HL-60 (cell line): ENCODE results near the gene C1orf226.

Experiments used
- POLR2AphosphoS5 ChIP-seq: IDR thresholded peaks from 2 replicates; pipeline ENCODE4 v1.6.1; 2012; ENCODE audit warnings: low read depth
- TF ChIP-seq, protein P1 (sequence below): IDR thresholded peaks from one replicate; pipeline ENCODE4 v1.5.1; 2011; ENCODE audit warnings: low read length, control low read depth, inconsistent platforms; ENCODE audit not compliant: insufficient read depth

DNA sequence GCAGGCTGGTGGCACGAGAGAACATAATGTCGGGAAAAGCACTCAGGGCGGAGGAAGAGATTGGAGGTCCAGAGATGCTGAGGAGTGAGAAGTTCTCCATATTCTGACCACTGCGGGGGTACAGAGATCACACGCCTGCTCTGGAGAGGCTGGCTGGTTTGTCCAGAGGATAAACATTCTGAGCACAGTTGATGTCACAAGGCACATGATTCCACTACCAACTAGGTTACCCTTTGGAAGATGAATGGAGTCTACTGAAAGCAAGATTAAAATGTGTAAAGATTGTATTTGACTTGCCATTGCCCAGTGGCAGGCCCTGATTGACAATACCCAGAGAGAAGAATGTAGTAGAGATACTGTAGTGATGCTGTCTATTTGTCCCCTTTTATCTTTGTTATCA is 4.8 kb upstream of the C1orf226 start, which contains the start of gene SPATA46:
- no peak for TF ChIP-seq POLR2AphosphoS5
- TF ChIP-seq, protein P1, sequence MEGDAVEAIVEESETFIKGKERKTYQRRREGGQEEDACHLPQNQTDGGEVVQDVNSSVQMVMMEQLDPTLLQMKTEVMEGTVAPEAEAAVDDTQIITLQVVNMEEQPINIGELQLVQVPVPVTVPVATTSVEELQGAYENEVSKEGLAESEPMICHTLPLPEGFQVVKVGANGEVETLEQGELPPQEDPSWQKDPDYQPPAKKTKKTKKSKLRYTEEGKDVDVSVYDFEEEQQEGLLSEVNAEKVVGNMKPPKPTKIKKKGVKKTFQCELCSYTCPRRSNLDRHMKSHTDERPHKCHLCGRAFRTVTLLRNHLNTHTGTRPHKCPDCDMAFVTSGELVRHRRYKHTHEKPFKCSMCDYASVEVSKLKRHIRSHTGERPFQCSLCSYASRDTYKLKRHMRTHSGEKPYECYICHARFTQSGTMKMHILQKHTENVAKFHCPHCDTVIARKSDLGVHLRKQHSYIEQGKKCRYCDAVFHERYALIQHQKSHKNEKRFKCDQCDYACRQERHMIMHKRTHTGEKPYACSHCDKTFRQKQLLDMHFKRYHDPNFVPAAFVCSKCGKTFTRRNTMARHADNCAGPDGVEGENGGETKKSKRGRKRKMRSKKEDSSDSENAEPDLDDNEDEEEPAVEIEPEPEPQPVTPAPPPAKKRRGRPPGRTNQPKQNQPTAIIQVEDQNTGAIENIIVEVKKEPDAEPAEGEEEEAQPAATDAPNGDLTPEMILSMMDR: no peak
